Activated CD8-positive, alpha-beta memory T cell treated with anti-CD3 and anti-CD28 coated beads for 36 hours (primary cell): Measurements from ENCODE around the gene DAAM2. TPM values are rescaled to one million over a fixed set of nuclear protein-coding genes. Genes with fewer than 3 reads are reported as not detected.

Experiments used
- CTCF ChIA-PET: fragments of 350-600 bp; sonication (Branson Sonifier 250); formaldehyde crosslinking; loops from one replicate; lab custom pipeline; 2021; ENCODE audit warnings: antibody characterized with exemption; lab: Charles Lee
- POLR2A ChIA-PET: fragments of 350-600 bp; sonication (Branson Sonifier 250); formaldehyde crosslinking; loops from one replicate; lab custom pipeline; 2021; ENCODE audit warnings: antibody characterized with exemption; lab: Charles Lee
- total RNA-seq, 2 experiments: library from RNA; stranded (reverse); gene quantifications; one replicate each; pipeline ENCODE4 v1.2.3, GENCODE V29; 2021

Gene DAAM2
- total RNA-seq, 2 experiments from 2014 or later, result not detected

DNA sequence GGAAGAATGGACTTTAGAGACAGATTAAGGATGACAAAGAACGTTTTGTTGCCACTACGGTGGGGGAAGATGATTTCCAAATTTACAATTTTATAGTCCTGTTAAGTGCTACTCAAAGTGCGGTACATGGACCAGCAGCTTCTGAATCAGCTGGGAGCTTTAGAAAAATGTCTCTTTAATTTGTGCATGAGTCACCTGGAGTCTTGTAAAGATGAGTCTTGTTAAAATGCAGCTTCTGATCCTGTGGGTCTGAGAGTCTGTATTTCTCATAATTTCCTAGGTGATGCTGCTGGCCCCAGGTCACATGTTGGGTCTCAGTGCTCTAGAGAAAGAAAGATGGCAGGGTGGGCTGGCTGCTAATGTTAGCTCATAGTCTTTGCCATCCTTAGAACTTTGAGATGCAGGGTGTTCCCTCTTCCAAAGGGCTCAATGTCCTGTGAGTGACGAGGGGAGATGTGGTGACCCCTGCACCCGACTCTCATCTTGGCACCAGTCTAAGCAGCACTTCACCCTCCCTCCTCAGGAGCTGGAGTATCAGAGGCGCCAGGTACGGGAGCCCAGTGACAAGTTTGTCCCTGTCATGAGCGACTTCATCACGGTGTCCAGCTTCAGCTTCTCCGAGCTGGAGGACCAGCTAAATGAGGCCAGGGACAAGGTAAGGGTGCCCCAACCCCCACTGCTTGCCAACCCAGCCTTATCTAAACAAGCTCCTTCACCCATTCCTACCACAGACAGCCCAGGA, 107.5 kb downstream of the DAAM2 start:
- ChIA-PET CTCF (no interaction called here), POLR2A (no interaction called here)

- POLR2A ChIA-PET, result no interaction called here
Measured at GRCh38 chr6:39901116-39901655, 109.0 kb downstream of the DAAM2 start.

DNA sequence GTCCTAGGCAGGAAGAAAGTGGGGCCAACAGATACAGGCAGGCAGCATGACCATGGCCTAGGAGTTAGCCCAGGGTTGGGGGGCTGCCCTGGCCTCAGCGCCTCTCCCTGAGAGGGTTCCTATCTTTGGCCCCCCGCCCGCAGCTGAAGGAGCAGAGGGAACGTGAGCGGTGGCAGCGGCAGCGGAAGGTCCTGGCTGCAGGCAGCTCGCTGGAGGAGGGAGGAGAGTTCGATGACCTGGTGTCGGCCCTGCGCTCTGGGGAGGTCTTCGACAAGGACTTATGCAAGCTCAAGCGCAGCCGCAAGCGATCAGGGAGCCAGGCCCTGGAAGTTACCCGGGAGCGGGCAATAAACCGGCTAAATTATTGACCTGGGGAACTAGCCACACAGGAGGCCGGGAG, 109.5 kb downstream of the DAAM2 start:
- ChIA-PET CTCF (no interaction called here), POLR2A (no interaction called here)

More at GRCh38 chr6:39901116-39901655, 109.0 kb downstream of the DAAM2 start:
- CTCF ChIA-PET, result no interaction called here

DNA sequence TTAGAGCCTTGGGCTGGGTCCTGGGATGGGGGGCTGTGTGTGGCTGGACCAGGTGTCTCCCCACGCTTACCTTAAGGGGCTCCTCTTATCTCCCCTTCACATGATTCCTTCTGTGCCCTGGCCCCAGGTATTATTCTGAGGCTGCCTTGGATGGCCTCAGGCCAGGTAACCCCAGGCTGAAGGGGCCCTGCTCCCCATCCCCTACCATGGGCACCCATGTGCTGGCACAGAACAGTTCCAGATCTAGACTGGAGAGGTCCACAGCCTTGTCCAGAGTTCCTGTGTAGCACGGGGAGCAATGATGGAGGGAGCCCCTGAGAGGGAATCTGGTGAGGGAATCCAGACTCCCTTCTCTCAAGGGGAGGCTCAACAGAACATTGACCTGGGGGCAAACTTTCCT, 110.0 kb downstream of the DAAM2 start:
- ChIA-PET CTCF (no interaction called here), POLR2A (no interaction called here)

DNA sequence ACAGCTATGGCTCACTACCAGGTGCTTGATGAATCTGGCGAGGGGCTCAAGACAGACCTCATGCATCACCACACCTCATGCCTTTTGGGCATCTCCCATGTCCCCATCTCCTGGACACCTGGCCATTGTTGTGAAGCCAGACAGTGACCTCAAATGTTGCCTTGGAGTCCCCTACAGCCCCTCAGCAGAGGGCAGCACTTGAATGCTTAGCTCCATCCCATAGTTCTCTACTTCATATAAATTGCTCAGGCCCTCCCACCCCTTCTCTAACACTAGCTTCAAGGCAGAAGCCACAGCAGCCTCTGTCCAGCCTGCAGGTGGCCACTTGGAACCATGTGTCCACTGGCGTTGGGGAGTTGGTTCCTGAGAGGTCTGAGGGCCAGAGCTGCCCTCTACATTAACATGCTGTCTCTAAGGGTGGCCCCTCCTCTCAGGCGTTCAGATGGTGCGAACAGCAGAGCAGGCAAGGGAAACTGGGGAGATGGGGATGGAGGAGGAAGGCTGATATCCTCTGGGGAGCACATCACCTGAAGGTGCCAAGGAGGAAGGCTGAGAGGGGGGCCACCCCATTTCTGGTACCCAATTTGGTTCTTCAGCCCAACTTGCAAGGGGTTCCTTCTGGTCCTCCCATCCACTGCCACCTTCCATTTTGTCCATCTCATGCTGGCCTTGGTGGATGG, 110.8 kb downstream of the DAAM2 start:
- ChIA-PET POLR2A (no interaction called here), CTCF (no interaction called here)

GRCh38 chr6:39903656-39904055, 111.5 kb downstream of the DAAM2 start:
- POLR2A ChIA-PET, result no interaction called here
- CTCF ChIA-PET, result no interaction called here

DNA sequence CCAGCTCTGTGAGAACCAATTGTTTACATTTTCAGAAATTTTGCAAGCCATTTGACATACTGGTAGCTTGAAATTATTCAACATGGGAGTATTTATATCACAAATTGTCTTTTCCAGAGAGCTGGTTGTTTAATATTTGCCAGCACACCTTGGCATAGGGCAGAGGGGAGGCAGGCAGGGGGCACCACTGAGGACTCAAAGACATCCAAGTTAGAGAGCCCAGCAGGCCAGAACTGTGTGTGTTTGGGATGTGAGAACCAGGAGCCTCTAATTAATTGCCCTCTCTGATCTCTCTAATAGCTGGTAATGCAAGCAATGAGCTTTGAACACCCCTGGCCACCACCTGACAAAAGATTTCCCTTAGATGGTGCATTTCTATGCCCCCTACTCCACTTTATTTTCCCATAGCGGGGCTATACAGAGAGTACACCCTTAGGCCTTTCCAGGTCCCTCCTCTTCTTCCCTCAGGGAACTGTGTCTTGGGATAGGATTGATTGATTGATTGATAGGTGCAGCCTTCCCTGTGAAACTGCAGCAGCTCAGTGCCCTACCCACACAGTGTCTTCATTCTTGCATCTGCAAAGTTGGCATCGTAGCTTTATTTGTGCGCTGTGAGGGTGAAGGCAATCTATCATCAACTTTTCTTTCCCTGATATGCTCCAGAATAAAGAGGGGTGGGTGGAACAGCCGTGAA, 112.9 kb downstream of the DAAM2 start:
- CTCF ChIA-PET, result no interaction called here
- POLR2A ChIA-PET, result no interaction called here

GRCh38 chr6:39905640-39905975, 113.4 kb downstream of the DAAM2 start:
- ChIA-PET CTCF (no interaction called here), POLR2A (no interaction called here)

GRCh38 chr6:39906318-39906761, 114.2 kb downstream of the DAAM2 start:
- ChIA-PET POLR2A (no interaction called here), CTCF (no interaction called here)

- ChIA-PET POLR2A (no interaction called here), CTCF (no interaction called here)
Measured at GRCh38 chr6:39907871-39908575, 115.8 kb downstream of the DAAM2 start.

DNA sequence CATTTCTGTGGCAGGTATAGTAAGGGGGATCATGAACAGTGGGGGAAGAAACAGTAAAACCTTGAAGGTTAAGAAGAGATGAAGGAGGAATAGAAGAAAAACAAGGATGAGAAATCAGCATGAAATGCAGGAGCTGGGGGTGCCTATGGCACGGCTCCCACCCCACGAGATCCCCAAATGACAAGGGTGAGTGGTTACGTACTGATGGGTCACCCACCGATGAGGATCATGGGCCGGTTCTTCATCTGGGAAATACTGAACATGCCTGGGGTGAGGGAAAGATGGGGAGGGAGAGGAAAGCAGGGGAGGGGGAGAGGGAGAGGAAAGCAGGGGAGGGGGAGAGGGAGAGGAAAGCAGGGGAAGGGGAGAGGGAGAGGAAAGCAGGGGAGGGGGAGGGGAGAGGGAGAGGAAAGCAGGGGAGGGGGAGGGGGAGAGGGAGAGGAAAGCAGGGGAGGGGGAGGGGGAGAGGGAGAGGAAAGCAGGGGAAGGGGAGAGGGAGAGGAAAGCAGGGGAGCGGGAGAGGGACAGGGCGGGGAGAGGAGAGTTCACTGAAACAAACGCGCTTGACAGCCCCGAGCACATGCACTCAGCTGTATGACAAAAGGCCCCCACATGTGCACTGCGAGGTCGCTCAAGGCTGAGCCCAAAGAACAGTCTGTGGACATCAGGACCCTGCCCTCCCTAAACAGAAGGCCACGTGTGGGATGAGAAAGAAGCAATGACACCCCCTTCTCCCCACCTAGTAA, 116.8 kb downstream of the DAAM2 start:
- ChIA-PET POLR2A (no interaction called here), CTCF (no interaction called here)

GRCh38 chr6:39909701-39910100, 117.5 kb downstream of the DAAM2 start:
- ChIA-PET CTCF (no interaction called here), POLR2A (no interaction called here)

DNA sequence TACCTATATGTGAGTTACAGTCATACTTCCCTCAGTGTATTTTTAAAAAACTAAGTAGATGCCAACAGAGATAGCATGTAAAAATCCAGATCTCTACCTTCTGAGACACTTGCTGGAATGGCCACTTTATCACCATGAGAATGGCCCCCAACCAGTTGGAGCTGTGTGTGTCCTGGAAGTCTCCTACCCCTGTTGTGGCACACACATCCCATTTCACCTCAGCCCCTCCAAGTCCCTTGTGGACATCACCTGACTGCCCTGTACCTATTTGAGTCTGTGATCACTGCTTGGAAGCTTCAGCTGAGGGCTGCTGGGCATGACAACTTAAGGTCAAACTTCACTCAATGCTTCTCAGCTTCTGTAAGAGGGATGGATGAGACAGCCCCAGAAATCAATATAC, 118.0 kb downstream of the DAAM2 start:
- POLR2A ChIA-PET, result no interaction called here
- CTCF ChIA-PET, result no interaction called here

DNA sequence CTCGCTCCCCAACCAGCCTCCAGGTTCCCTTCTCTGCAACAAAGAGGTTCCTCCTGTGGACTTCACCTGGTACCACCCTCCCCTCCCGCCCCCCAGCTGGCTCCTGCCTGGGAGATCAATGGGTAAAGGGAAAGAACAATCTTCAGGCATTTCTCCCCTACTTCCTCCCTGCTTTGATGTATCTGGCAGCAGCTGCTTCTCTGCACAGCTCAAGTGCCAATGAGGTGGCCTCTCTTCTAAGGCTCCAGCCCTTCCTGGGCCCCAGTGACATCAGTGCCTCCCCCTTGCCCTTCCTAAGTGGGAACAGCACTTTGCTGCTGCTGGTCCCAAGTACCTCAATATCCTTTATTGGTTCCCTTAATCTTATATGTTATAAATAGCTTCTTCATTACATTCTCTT, 118.6 kb downstream of the DAAM2 start:
- CTCF ChIA-PET, result no interaction called here
- POLR2A ChIA-PET, result no interaction called here

DNA sequence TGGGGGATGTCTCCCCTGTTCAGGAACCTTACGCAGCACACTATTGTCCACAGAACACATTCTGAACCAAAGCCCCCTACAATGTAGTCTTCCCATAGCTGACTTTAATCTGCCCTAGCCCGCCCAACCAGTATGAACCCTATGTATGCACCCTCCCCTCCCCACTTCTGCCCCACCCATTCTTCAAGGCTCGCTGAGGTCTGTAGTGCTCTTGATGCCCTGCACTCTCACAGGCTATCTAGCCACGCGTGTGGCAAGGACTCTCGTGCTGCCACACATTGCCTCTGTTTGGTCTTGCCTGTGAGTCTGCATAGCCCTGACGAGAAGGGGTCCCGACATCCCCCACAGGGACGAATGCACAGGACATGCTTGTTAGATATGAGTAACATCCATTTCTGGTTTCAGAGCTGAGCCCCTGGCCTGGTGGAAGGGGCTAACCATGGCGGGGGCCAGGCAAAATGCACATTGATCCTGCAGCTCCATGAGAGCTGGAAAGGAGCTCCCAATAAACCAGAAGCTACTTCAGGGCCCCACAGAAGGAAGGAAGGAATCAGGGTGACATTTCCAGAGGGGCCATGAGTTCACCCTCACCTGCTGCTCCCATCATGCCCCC, 119.4 kb downstream of the DAAM2 start:
- CTCF ChIA-PET, result no interaction called here
- POLR2A ChIA-PET, result no interaction called here

- ChIA-PET POLR2A (no interaction called here), CTCF (no interaction called here)
Measured at GRCh38 chr6:39912446-39912845, 120.3 kb downstream of the DAAM2 start.

GRCh38 chr6:39913391-39913916, 121.3 kb downstream of the DAAM2 start:
- ChIA-PET POLR2A (no interaction called here), CTCF (no interaction called here)

- CTCF ChIA-PET, result no interaction called here
- POLR2A ChIA-PET, result no interaction called here
Measured at GRCh38 chr6:39914239-39914638, 122.1 kb downstream of the DAAM2 start.

- POLR2A ChIA-PET, result no interaction called here
- CTCF ChIA-PET, result no interaction called here
Measured at GRCh38 chr6:39915866-39916265, 123.7 kb downstream of the DAAM2 start.
